NCI-H1417 treated with DMSO at 0.1 percent for 48 hours (cell line): ENCODE results near the gene ARHGAP26.
"Not testable (repeated sequence)": the region's sequence is repeated elsewhere in the genome, so short reads cannot be mapped to it uniquely, and the experiment has no call there.

Source experiments
- DNase-seq: peaks from one replicate; lab custom pipeline; 2025; lab: John Stamatoyannopoulos, UW

Gene ARHGAP26

GRCh38 chr5:142902186-142902965 is 132.2 kb downstream of the ARHGAP26 start:
- DNase-seq = no peak

- no peak for DNase-seq
These were observed 134.2 kb downstream of the ARHGAP26 start for GRCh38 chr5:142904416-142904815.

GRCh38 chr5:142905348-142905747 is 135.2 kb downstream of the ARHGAP26 start:
- DNase-seq = no peak

- no peak for DNase-seq
These were observed 136.9 kb downstream of the ARHGAP26 start for GRCh38 chr5:142906863-142907671.

GRCh38 chr5:142908659-142909058 is 138.5 kb downstream of the ARHGAP26 start:
- DNase-seq = no peak

GRCh38 chr5:142910128-142910527 is 140.0 kb downstream of the ARHGAP26 start:
- DNase-seq = no peak

- DNase-seq = no peak
These were observed 141.0 kb downstream of the ARHGAP26 start for GRCh38 chr5:142911170-142911569.

- DNase-seq = no peak
These were observed 141.6 kb downstream of the ARHGAP26 start for GRCh38 chr5:142911775-142912174.

GRCh38 chr5:142913728-142914338 is 143.7 kb downstream of the ARHGAP26 start:
- no peak for DNase-seq

- no peak for DNase-seq
These were observed 144.9 kb downstream of the ARHGAP26 start for GRCh38 chr5:142915038-142915437.

GRCh38 chr5:142915813-142916424 is 145.7 kb downstream of the ARHGAP26 start:
- DNase-seq = no peak

- DNase-seq = no peak
These were observed 148.9 kb downstream of the ARHGAP26 start for GRCh38 chr5:142918959-142919635.

- no peak for DNase-seq
These were observed 150.9 kb downstream of the ARHGAP26 start for GRCh38 chr5:142920849-142921612.

GRCh38 chr5:142922223-142922952 is 152.2 kb downstream of the ARHGAP26 start:
- peak; percentile 23 for DNase-seq

- DNase-seq = no peak
These were observed 154.1 kb downstream of the ARHGAP26 start for GRCh38 chr5:142924135-142924883.

GRCh38 chr5:142925795-142926194 is 155.6 kb downstream of the ARHGAP26 start:
- no peak for DNase-seq

GRCh38 chr5:142926549-142926948 is 156.4 kb downstream of the ARHGAP26 start:
- no peak for DNase-seq

- not testable (repeated sequence) for DNase-seq
These were observed 158.8 kb downstream of the ARHGAP26 start for GRCh38 chr5:142928999-142929398.

GRCh38 chr5:142929587-142929986 is 159.4 kb downstream of the ARHGAP26 start:
- DNase-seq = no peak
